GM03348 (cell line): Measurements from ENCODE around the gene SHANK3.

ENCODE experiments used
- DNase-seq: peaks from one replicate; pipeline ENCODE4 v3.0.0; 2012; ENCODE audit warnings: low spot score

The SHANK3 gene

DNA sequence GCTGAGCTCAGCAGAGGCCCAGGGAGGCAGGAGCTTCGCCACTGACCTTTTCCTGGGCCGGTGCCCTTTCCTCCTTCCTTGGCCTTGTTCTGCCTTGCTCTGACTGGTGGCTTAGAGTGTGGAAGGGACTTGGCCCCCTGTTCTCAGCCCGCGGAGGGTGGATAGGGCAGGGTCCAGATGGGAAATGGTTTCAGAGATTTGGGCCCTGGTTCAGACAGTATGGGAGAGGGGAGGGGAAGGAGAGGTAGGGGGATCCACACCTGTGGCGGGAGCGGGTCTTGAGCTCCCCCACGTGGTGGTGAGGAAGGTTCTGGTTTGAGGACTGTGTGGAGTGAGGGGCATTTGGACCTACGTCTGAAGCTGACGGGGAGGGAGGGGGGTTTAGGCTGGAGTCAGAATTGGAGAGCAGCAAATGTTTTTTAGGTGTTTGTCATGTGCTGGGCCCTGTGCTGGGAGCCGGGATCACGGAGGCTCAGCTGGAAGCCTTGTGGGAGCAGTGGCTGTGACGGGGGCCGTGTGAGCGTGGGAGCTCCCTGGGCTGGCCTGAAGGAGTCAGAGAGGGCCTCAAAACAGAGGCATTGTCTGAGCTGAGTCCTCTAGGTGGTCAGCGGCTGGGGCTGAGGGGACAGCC lies 27.2 kb downstream of the SHANK3 start:
- DNase-seq = no peak

DNA sequence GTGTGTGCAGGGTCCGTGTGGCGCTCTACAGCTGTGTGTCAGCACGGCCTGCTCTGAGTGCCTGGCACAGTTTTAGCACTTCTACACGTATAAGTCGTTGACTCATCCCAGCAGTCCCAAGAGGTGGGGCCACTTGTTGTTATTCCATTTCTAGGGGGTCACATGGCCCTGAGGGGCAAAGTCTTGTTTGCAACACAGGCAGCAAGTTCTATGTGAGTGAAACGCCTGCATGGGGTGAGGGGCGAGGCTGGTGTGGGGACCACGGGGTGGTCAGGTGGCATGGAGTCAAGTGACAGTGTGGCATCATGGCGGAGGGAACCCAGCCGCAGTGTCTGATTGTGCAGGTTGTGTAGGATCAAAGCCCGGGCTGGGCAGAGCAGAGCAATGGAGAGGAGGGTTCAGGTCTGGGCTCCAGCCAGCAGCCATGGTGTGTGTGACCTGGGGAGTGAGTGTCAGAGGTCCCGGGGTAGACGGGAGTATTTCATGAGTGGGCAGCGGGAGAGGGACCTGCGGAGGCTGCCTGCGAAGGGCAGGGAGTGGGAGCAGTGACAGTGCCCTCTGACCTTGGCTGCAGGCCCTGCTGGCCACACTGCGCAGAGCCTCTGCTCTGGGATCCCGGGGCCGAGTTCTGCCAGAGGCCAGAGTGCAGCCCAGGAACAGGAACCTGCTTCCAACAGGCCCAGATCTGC lies 27.9 kb downstream of the SHANK3 start:
- DNase-seq = no peak

DNA sequence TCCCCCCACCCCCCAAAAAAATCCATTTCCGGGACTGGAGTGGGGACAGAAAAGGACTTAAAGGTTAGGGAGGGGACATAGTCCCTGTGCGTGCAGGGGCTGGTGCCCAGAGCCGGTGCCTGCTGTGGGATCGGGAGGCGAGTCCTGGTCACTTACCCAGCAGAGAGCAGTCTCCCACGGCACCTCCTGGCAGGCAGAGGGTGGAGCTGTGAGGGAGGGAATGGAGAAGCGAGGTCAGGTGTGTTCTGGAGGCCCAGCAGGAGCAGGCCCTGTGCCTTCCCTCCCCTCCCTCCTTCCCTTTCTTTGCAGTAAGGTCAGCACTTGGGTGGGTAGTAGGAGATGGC lies 28.4 kb downstream of the SHANK3 start:
- DNase-seq = no peak

DNA sequence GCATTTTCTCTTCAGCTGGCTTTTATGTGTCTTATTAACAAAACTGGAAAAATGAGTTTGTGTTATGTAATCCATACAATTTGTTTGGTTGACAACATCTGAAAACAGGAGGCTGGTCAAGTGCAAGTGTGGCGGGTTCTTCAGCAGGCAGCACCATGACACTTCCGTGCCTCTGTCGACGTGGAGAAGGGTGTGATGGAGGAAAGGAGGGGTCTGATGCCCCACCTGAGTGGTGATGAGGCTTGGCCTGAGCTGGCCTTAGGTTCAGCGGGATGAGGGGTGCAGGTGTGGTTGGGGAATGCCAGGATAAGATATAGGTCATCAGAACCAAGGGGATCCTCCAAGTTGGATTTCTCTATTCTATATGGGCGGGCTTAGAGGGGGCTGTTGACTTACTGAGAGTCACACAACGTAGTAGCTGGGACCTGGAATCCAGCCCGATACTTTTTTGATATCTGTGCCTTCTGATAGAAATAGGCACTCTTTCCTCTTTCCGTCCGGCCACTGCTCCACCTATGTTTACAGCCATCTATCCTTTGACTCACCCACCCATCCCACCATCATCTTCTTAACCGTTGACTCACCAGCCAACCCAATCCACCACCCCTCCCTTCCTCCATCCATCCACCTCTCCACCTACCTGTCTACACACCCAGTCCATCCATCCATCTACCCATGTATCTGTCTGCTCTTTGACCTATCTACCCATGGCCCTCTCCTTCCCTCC lies 29.0 kb downstream of the SHANK3 start:
- DNase-seq = no peak

DNA sequence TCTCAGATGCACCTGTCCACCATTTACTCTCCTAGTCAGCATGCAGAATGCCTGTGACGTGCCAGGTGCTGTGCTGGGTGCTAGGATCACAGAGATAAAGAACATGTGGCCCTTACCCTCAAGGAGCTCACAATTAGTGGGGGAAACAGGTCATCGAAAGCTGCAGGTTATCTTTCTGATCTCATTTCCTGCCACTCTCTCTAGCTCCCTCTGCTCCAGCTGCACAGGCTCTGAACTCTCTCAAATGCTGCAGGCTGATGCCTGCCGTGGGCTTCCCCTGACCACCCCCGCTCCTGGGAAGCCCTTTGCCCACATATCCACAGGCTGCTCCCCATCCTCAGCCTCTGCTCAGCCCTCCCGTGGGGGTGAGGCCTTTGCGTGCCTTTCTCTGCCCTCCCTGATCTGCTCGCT lies 29.6 kb downstream of the SHANK3 start:
- DNase-seq = no peak

GRCh38 chr22:50702821-50703725 lies 30.4 kb downstream of the SHANK3 start:
- DNase-seq = no peak

GRCh38 chr22:50703726-50704509 lies 31.3 kb downstream of the SHANK3 start:
- DNase-seq = no peak

- no peak for DNase-seq
Measured at GRCh38 chr22:50704510-50705218, 32.0 kb downstream of the SHANK3 start.

GRCh38 chr22:50705219-50705691 lies 32.6 kb downstream of the SHANK3 start:
- DNase-seq = no peak

DNA sequence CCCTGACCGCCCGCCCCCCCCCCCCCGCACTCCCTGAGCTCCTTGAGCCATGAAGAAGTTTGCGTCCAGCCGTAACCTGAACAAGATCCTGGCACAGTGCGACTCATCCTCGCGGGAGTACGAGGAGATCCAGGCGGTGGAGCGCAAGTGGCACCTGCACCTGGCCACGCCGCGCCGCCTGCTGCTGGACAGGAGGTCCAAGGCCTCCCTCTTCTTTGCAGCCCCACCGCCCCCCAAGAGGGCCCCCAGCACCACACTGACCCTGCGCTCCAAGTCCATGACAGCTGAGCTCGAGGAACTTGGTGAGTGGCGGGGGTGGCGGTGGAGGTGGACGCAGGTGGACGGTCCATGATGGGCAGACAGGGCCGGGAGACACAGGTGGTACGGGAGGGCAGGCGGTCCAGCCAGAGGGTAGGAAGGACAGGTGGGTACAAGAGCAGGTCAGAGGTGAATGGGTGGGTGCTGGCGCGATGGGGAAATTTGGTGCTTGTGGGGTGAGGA lies 33.3 kb downstream of the SHANK3 start:
- no peak for DNase-seq

GRCh38 chr22:50706481-50707125 lies 34.0 kb downstream of the SHANK3 start:
- no peak for DNase-seq

DNA sequence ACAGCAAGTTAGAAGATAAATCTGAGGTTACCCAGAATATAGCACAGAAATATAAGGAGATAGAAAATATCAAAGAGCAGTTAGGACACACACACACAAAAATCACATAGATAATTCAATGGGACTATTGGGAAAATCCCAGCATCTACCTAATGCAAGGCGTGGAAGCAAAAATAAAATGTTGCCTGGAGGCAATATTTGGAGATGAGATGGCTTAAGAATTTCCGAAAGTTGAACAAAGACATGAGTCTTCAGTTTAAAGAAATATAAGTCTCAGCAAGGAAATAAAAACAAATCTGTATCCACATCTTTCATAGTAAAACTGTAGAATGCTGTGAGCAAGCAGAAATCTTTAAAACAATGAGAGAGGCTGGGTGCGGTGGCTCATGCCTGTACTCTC lies 35.9 kb downstream of the SHANK3 start:
- DNase-seq = no peak

GRCh38 chr22:50708996-50709395 lies 36.4 kb downstream of the SHANK3 start:
- DNase-seq = no peak

GRCh38 chr22:50710221-50710620 lies 37.6 kb downstream of the SHANK3 start:
- no peak for DNase-seq

- no peak for DNase-seq
Measured at GRCh38 chr22:50710886-50711285, 38.3 kb downstream of the SHANK3 start.

DNA sequence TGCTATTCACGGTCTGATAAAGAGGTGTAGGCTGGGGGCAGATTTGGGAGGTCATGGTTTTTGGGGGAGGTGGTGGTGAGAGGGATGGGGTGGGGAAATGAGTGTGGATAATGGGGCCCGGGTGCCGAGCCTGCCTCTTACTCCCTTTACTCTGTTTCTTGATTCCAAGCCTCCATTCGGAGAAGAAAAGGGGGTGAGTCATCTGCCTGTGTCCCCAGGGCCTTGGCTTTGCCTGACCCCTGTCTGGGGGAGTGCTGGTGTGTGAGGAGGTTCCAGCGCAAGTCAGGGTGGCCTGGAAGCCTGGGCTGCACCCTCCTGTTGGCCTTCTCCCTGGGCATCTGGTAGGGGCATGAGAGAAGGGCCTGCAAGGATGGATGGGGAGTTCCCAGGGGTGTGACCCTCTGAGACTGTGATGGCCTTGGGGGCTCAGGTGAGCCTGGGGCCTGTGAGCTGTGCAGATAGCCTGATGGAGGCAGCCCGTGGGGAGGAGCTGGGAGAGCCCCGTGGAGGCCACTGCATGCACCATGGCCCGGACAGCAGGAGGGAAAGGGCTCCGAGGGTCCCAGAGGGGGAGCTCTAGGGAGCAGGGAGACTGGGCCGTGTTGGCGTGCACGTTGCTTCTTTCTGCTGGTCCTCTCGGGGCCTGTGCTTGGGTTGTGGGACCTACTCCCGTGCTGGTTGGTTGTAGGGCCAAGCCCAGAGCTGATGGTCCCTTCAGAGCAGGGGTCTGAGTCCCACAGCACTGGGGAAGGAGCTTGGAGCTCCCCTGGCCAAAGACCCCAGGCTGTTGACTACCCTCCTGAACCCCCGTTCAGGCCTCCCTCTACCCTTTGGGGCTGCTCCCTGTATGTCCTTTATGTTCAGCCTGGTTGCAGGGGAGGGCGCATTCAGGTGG lies 39.1 kb downstream of the SHANK3 start:
- DNase-seq = no peak

GRCh38 chr22:50712341-50713007 lies 39.9 kb downstream of the SHANK3 start:
- no peak for DNase-seq

DNA sequence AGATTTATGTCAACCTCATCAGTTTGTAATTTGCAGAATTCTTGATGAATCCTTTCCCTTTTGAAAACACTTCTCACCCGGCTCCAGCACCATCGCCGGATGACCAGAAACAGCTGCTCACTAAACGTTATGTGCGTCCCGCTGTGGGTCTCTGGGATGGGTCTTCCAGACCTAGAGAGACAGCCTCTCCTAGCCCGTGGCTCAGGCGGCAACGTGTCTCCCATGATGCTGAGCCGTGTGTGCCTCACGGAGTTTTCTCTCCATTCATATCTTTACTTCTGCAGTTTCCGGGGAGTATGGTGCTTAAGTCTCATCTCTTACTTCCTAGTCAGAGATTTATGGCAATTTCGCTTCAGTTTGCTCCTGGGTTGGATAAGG lies 40.4 kb downstream of the SHANK3 start:
- no peak for DNase-seq
